ENCODE measurements around the gene CDCA4.
"Not testable (repeated sequence)": the region's sequence is repeated elsewhere in the genome, so short reads cannot be mapped to it uniquely, and the experiment has no call there.

CDCA4 gene

GRCh38 chr14:105041841-105042765 lies 21.2 kb upstream of the CDCA4 start:
- H3K27ac ChIP-seq, result no peak overlapping the region
- no peak for TF ChIP-seq CTCF (IDR thresholded peaks at IDR 0.05)
- no peak for TF ChIP-seq ZFX (IDR thresholded peaks at IDR 0.05; ENCODE audit: borderline replicate concordance)

GRCh38 chr14:105039458-105040205 lies 18.7 kb upstream of the CDCA4 start:
- no peak for TF ChIP-seq ZFX (IDR thresholded peaks at IDR 0.05; ENCODE audit: borderline replicate concordance)
- TF ChIP-seq CTCF (IDR thresholded peaks at IDR 0.05), result no peak
- H3K27ac ChIP-seq, result no peak overlapping the region

GRCh38 chr14:105035616-105036015 lies 14.7 kb upstream of the CDCA4 start:
- not testable (repeated sequence) for H3K27ac ChIP-seq

- no peak for TF ChIP-seq ZFX (IDR thresholded peaks at IDR 0.05; ENCODE audit: borderline replicate concordance)
- TF ChIP-seq CTCF (IDR thresholded peaks at IDR 0.05), result no peak
- H3K27ac ChIP-seq, result no peak overlapping the region
Observed at GRCh38 chr14:105034315-105035039, 13.6 kb upstream of the CDCA4 start.

- not testable (repeated sequence) for H3K27ac ChIP-seq
Observed at GRCh38 chr14:105033412-105033900, 12.6 kb upstream of the CDCA4 start.

GRCh38 chr14:105032451-105032901 lies 11.6 kb upstream of the CDCA4 start:
- H3K27ac ChIP-seq, result not testable (repeated sequence)

GRCh38 chr14:105030836-105031396 lies 10.0 kb upstream of the CDCA4 start:
- no peak for TF ChIP-seq CTCF (IDR thresholded peaks at IDR 0.05)
- TF ChIP-seq ZFX (IDR thresholded peaks at IDR 0.05; ENCODE audit: borderline replicate concordance), result no peak
- H3K27ac ChIP-seq, result no peak overlapping the region

GRCh38 chr14:105030194-105030593 lies 9.3 kb upstream of the CDCA4 start:
- no peak overlapping the region for H3K27ac ChIP-seq
- TF ChIP-seq ZFX (IDR thresholded peaks at IDR 0.05; ENCODE audit: borderline replicate concordance) (no peak), CTCF (IDR thresholded peaks at IDR 0.05) (no peak)

All from 22Rv1 (cell line).